CD4-positive, alpha-beta T cell treated with Interleukin-1 beta for 1 hour (primary cell): ENCODE results near the gene RTL5.

Experiments used
- DNase-seq, 2 donors: peaks; one replicate each; pipeline ENCODE4 v3.0.0-alpha.2; 2020 to 2022

Gene RTL5

DNA sequence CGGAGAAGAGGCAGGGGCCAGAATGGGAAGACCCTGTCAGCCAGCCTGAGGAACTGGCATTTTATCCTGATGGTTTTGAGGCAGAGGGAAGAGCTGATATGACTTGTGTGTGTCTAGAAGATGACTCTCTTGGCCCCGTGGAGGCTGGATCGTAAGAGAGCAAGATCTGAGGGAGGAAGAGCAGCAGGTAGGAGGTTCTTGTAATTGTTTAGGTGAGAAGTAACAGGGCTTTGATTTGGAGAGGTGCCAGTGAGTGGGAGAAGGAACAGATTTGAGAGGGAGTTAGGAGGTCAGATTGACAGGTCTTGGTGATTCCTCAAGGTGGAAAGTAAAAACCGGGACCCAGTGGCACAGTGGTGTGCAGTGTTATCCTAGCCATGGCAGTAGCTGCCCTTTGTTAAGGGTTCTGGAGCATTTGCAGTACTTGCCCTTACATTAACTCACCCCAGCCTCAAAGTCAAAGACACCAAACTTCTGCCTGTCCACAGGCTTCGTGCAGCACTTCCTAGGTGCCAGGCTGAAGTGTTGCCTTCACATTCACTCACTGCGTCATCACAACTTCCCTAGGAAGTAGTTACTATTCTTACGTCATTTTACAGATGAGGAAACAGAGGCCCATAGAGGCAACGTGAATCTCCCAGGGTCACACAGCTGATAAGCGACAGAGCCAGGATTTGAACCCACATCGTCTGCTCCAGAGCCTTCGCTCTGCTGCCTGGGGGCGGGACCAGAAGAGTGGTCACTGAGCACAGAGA is 23.7 kb downstream of the RTL5 start:
- peak in 1 of 2 donors; percentile 38 for DNase-seq

DNA sequence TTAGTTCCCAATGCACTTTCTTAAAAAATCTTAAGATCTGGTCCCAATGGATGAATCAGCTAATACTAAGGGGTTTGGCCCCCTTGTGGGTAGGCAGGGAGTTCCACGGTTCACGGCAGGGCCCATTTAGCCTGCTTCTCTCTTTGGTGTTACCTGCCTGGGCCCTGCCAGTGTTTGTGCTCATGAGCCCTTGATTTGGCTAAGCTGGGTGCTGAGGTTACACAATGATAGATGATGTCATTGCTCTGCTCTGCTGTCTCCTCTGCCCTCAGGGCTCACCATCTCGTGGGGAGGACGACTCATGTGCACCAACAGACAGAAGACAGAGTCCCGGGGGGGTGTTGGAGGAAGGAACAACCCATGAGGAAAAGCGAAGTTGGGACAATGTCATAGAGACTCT is 24.4 kb downstream of the RTL5 start:
- DNase-seq, result peak in 1 of 2 donors; percentile 68

DNA sequence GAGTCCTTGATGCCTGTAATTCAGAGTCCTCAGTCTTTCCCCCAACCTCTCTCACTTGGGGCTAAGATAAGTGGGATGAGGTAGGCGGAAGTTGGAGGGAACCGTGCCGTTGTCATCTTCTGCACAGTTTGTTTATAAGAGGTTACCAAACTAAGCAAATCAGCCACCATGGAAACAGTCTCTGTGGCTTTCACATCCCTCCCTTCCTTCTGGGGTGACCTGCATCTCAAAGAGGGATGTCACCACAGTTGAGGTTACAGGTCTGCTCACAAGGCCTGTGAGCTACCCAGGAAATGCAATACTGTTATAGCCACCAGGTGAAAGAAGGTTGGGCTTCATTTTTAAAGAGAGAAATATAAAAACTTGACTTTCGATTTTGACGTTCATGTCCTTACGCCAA is 26.3 kb downstream of the RTL5 start:
- DNase-seq, result peak; percentile 78 to 85

DNA sequence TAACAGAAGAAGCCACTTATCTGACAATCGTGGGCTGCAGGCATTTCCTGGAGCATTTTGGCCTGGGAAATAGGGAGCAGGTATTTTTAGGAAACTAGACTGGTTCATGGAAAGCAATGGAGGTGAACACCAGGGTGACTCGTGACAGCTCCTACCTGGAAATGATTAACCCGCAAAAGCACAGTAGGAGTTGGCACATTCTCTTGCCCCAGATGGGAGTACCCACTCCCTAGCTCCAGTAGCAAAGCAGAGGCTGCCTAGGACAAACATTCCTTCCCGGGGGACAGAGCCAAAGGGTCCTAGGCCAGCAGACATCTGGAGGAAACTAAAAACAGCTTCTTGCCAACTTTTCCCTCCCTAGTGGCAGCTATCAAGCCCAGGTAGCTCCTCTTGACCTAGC is 29.0 kb downstream of the RTL5 start:
- DNase-seq, result no peak

DNA sequence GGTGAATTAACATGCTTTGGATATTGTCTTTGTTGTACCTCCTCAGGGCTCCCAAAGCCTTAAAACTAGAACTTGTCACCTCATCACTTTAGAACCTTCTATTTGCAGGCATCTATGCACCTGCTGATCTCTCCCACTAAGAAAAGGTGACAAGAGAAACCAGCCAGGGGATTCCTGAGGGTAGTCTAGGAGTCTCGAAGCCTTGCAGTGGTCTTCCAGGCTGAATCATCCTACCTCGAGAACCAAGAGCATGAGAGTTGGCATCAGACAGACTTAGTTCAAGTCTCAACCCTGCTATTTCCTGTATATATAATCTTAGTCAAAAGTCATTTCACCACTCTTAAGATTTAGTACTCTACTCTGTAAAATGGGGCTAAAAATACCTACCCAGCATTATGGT is 29.6 kb downstream of the RTL5 start:
- no peak for DNase-seq

DNA sequence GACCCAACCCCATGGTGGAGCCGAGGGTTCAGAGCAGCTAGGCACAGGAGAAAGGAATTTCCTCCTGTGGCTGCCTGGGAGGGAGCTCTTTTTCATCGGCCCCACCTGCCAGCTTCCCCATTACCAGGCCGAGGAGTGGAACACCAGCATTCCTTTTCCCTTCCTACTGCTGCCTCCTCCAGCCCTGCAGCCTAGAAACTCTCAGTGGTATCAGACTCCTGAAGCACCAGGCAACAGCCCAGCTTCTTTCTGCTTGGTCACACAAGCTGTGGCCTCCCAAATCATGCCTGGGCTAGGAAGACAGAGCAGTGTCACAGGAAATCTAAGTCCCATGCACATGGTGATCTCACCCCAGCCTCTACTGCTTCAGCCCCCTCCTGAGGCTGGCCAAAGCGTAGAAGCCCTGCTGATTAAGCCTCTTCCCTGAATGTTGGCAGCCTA is 30.1 kb downstream of the RTL5 start:
- peak in 1 of 2 donors; percentile 18 for DNase-seq

DNA sequence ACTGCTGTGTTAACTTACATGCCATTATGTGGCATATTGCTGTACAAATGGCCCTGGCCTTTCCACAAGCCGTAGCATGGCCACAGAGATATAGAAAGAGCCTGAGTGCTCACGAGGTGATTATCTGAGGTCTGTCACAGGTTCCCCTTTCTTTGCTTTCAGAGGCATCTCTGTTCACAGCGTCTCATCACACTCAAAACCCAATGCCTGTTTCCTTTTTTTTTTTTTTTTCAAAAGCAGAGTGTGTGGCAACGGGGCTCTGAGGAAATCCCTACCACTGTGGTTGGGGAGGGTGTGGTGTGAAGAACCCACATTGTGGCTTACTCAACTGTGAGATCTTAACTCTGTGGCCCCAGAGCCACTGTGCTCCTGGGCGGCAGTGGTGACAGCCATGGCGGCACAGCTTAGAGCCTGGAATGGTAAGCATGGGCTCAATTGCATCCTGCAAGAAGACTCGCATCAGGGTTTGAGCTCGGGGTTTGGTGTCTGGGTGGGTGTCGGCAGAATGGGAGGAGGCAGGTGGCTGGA is 30.8 kb downstream of the RTL5 start:
- DNase-seq, result peak; percentile 83 to 84

DNA sequence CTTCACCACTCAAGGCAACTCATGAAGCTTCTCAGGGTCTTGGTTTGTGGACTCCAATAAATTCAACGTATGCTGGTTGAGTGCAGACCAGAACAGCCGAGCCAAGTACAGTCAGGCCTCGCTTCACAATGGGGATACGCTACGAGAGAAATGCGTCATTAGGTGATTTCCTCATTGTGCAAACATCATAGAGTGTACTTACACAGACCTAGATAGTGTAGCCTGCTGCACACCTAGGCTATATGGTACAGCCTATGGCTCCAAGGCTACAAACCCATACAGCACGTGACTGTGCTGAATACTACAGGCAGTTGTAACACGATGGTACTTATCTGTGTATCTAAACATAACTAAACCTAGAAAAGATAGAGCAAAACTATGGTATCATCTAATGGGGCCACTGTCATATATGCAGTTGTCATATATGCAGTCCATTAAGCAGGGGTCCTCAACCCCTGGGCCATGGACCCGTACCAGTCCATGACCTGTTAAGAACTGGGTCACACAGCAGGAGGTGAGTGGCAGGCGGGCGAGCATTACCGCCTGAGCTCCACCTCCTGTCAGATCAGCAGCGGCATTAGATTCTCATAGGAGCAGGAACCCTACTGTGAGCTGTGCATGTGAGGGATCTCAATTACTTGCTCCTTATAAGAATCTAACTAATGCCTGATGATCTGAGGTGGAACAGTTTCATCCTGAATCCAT is 31.5 kb downstream of the RTL5 start:
- peak; percentile 61 to 67 for DNase-seq

DNA sequence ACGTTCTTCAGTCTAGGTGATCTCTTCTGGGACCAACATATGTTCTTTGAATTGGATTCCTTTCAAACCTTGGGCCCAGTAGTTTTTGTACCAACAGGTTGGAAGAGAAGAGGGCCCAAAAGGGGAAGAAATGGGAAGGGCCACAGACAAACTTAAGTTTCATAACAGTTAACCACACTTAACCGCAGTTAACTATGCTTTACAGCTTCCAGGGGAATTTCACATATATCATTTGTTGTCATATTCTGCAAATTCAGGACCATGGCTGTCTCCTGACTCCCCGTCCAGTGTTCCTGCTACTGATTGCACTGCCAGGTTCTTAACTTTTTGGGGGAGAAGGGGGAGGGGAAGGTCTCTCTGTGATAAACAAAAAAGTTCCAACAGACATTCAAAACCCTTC is 34.6 kb downstream of the RTL5 start:
- no peak for DNase-seq

DNA sequence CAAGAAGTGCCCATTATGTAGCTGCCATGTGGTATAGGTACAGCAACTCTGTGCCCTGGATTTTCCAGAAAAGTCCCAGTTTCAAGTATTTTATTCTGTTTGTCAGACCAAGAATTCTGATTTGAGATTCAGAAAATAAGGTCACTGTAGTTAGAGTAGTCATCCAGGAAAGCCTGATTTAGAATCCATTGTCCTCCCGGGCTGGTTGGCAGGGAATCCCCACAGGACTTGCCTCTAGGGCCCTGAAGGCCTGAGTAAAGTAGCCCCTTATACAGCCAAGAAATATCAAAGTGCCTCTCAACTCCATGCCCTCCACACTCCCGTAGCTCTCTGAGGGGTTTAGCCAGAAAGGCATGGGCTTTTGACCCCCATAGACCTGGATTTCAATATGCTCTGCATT is 36.3 kb downstream of the RTL5 start:
- DNase-seq, result no peak

DNA sequence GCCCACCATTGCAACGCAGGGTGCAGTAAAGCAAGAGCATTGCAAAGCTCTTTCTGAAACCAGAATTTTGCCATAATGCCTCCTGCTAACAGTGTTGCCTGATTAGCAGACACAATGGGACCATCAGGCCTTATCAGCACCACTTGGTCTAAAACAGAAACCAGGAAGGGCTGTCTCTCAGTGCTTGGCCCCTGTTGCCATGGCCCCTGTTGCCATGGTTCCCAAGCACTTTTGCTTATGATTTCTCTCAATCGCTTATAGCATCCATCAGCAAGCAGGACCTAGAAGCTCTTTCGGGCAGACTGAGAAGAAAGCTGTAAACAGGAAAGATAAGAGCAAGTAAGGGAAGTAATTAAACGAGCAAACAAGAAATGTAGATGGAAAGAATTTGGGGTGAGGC is 36.8 kb downstream of the RTL5 start:
- peak; percentile 86 for DNase-seq

DNA sequence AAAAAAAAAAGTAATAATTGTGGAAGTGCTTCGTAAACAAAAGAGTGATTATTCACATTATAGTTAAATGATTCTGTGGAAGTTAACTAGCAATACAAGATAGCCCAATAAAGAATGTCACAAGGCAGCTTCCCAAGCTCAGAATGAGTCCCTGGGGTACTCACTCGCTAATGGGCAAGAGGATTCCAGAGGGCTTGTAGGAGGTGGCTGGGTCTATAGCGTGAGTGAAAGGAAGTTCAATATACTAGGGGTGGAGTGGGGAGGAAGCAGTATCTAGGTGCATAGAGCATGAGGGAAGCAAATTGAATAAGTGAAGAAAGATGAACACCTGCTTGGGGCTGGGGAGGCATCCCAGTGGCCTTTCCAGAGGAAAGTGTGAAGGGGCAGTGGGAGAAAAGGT is 42.5 kb downstream of the RTL5 start:
- DNase-seq, result no peak

DNA sequence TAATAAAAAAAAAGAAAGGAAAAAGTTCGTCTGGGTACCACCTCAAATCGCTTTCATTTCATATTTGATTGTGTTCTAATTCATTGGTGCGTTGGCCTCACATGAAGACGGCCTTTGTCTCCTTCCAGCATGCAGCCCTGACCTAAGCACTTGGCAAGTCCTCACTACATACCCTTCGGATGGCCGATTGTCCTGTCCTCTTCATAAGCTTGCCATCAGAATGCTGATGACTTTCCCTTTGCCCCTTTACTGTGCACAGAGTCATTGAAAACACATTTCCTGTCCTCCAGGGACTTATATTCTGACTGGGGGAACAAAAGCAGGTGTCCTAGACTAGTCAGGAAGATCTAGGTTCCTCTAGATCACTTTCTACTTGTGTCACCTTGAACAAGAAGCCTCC is 43.0 kb downstream of the RTL5 start:
- no peak for DNase-seq

DNA sequence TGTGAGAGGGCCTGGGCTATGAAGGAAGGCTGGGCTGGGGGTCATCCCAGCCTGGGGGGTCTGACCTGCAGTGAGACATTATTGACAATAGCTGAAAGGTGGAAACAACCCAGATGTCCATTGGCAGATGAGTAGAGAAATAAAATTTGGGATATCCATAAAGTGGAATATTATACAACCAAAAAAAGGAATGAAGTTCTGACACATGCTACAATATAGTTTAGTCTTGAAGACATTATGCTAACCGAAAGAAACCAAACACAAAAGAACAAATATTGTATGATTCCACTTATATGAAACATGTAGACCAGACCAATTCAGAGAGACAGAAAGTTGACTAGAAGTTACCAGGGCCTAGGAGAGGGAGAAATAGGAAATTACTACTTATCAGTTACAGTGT is 44.7 kb downstream of the RTL5 start:
- no peak for DNase-seq

DNA sequence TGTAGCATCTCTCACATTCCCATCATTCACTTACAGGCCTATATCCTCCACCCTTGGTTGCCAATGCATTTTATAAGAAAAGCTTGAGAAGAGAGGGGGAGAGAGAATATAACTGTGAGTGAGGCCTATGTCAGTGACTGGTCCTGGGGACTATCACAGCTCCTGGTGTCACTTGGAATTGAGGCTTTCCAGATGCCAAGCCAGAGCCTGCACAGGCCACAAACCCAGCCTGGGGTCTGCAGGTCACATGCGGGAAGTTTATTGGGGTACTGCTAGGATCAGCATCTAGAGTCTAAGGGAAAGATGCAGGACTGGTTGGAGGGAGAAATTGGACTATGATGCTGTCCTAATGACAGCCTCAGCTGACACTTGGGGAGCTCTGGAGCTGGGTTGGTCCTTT is 47.6 kb downstream of the RTL5 start:
- DNase-seq, result no peak

DNA sequence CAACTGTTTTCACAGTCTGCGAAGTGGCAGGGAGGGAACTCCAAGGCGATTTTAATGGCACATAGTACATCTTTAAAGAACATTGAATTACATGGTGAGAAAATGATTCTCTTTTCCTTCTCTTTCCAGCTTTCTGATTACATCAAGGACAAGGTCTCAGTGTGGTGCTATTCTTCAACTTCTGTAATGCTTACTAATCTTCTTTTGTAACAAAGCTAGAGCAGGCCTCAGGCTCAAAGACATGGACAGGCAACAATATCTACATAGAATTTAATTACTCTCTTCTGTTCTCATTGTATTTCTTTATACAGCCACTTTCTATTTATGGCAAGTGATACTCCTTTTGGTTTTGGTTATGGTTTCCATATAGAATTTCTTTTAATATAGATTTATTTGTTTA is 48.4 kb downstream of the RTL5 start:
- no peak for DNase-seq

DNA sequence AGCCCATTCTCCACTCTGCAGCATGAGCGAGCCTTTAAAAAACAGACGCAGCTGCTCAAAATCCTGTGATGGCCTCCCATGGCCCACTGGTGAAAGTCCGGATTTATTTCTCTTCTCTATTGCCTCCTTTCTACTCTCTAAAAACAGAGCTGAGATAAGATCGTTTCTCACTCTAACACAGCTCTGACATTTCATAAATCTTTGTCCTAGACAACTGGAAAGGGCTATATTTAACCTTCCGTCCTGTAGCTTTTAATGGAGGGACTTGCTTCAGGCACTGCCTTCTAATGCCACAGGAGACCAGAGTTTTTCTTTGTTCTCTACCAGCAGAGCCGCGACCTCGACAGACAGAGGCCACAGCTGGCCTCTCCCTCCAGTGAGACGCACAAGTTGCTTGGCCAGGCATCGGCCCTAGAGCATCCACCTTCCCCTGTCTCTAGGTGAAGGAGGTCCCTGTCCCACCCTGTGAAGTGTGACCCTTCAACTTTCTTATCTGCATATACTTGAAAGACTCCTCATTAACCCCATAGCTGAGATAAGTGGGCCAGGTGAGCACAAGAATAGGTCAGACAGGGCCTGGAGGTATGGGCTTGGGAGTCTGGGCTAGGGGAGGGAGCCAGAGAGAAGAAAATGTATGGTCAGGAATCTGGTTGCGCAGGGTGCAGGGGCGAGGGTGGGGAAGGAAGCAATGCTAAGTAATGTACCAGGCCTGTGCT is 50.0 kb downstream of the RTL5 start:
- DNase-seq, result no peak

DNA sequence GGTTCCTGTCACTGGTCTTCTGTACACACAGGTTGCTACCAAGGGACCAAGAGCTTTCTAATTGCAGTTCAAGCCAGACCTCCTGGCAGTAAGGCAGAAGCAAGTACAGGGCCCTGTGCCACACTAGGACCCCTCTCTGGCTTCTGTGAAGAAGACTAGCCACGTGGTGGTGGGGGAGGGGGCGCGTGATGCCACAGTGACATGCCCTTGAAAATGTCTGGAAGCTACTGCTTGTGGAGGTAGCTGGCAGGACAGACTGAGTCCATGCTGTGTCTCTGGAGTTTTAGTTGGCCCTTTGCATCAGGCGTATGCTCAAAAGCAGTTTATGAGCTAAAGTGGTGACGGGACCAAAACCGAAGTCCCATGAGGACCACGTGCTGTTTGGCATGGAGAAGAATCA is 50.9 kb downstream of the RTL5 start:
- no peak for DNase-seq

DNA sequence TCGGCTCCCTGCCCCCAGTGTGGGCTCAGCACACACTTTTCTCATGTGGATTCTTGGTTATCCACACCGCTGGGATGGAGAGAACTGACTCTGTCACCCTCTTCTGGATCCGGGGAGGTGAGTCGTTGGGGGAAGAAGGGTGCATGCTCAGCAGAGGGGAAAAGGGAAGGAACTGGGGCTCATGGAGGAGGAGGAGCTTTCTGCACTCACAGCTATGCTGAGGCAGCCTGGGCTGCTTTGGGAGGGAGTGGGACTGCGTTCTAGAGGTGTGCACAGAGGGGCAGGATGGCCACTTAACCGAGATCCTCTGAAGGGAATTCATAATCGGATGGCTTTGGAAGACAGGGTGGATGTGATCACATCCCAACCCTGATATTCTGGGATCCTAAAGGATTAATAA is 51.6 kb downstream of the RTL5 start:
- DNase-seq, result no peak

DNA sequence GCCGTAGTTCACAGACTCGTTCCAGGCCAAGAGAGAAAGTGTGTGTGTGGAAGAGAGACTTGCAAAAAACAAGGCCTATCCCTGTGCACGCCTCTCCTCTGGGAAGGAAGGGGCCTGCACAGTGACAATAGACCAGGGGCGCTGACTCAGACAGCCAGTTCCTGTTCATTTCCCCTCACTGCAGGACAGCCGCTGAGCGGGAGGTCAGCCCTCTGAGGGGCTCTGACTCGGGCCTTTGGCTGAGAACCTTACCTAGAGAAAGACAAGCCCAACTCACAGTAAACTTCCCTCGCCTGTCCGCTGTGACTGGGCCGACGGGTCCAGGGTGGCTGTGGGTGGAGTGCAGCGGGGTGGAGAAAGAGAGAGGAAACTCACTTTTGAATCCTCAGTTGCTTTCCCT is 52.1 kb downstream of the RTL5 start:
- peak in 1 of 2 donors; percentile 15 for DNase-seq

DNA sequence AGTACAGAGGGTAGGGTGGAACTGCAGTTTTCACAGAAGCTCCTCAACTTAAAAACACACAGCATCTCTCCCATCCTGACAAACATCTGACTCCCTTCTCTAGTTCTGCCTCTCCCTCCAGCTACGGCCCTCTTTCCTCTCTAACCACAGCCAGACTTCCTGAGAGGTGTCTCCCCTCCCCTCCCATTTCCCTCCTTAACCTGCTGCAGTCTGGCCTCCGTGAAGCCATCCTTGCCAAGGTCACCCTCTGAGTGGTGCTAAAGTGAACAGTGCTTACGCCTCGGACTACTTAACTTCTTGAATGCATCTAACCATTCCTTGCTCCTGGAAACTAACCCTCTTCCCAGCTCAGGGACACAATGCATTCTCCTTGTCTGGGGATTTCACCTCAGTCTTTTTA is 53.3 kb downstream of the RTL5 start:
- DNase-seq, result no peak
